K562 (cell line): ENCODE results near the gene SOCS4. TPM values are rescaled to one million over a fixed set of nuclear protein-coding genes. Genes with fewer than 3 reads are reported as not detected.

Experiments used
- ATAC-seq: fragments of 200-7000 bp; cut with Tn5 transposase; 3 replicates; pipeline ENCODE4 v1.9.1; 2020; ENCODE audit warnings: moderate library complexity
- BruUV-seq: library from RNA; stranded (reverse); fragments of 400-500 nt; replicated peaks from 2 replicates; lab custom pipeline; 2021; lab: Mats Ljungman, UMichigan
- CTCF ChIA-PET: fragments of 300-600 bp; formaldehyde crosslinking; extraction: SDS; loops from one replicate; lab custom pipeline; 2021; ENCODE audit warnings: low intra/inter-chr PET ratio; lab: Yijun Ruan, JAX
- POLR2A ChIA-PET: fragments of 300-600, 350-650 bp; sonication (Branson Sonifier 250); formaldehyde crosslinking; extraction: SDS; loops from one replicate; lab custom pipeline; 2021; ENCODE audit warnings: antibody characterized with exemption, inconsistent platforms; lab: Yijun Ruan, JAX
- DNase-seq, 4 experiments: peaks; one replicate each; pipeline versions ENCODE4 v3.0.0 to v3.0.0-alpha.2; 2011 to 2018; ENCODE audit warnings: low spot score in 3 of 4, mixed read lengths in 3 of 4; ENCODE audit errors: extremely low read depth in 1 of 4
- FAIRE-seq: peaks from 2 replicates; lab custom pipeline; 2011; peaks lifted over from hg19 to GRCh38; lab: Jason Lieb, UNC
- H2AFZ ChIP-seq: 2 replicates; pipeline ENCODE4 v1.6.0; 2011; ENCODE audit warnings: low read depth, low read length, control low read depth, inconsistent platforms
- H3K27ac ChIP-seq: fragments of 200-600 bp; 3 replicates; pipeline ENCODE4 v1.8.0; 2011; ENCODE audit warnings: low read depth, mild to moderate bottlenecking, control low read depth, inconsistent platforms, low read length, moderate library complexity, mixed read lengths; ENCODE audit errors: extremely low read depth
- H3K27me3 ChIP-seq, 2 experiments: fragments of 300-600 bp in 1 of 2; 2 replicates in 1 of 2; 3 replicates in 1 of 2; pipeline versions ENCODE4 v1.6.0 to v1.8.0; 2011; ENCODE audit warnings: inconsistent platforms in 2 of 2, low read length in 2 of 2, mild to moderate bottlenecking in 1 of 2, mixed read lengths in 1 of 2, moderate library complexity in 1 of 2; ENCODE audit not compliant: control insufficient read depth in 2 of 2, insufficient read depth in 2 of 2
- H3K36me3 ChIP-seq: fragments of 300-600 bp; 3 replicates; pipeline ENCODE4 v1.8.0; 2011; ENCODE audit warnings: mild to moderate bottlenecking, low read length, inconsistent platforms; ENCODE audit not compliant: control insufficient read depth, insufficient read depth
- H3K4me1 ChIP-seq, 2 experiments: fragments of 200-600 bp in 1 of 2; replicated peaks in 1 of 2; 2 replicates in 1 of 2; 3 replicates in 1 of 2; pipeline versions ENCODE4 v1.5.1 to v1.8.0; 2011; ENCODE audit warnings: inconsistent platforms in 2 of 2, low read length in 2 of 2, mild to moderate bottlenecking in 1 of 2, mixed read lengths in 1 of 2, moderate library complexity in 1 of 2; ENCODE audit not compliant: control insufficient read depth in 2 of 2, insufficient read depth in 2 of 2
- H3K4me2 ChIP-seq: 2 replicates; pipeline ENCODE4 v1.6.1; 2011; ENCODE audit warnings: low read length, control low read depth, inconsistent platforms, mixed read lengths; ENCODE audit not compliant: insufficient read depth
- H3K4me3 ChIP-seq: fragments of 200-600 bp; sonication (generic), shearing (Covaris generic); 2 replicates; pipeline ENCODE4 v1.5.1; 2016; ENCODE audit warnings: control low read depth, inconsistent platforms
- H3K79me2 ChIP-seq: fragments of 200-600 bp; 3 replicates; pipeline ENCODE4 v1.8.0; 2011; ENCODE audit warnings: low read length, inconsistent platforms; ENCODE audit not compliant: control insufficient read depth, insufficient read depth
- H3K9ac ChIP-seq, 2 experiments: 2 replicates each; pipeline versions ENCODE4 v1.6.0 to v1.6.1; 2011; ENCODE audit warnings: low read depth in 2 of 2, low read length in 2 of 2, control low read depth in 1 of 2, inconsistent platforms in 1 of 2, mild to moderate bottlenecking in 1 of 2, mixed read lengths in 1 of 2; ENCODE audit not compliant: insufficient read depth in 1 of 2
- H3K9me1 ChIP-seq: one replicate; pipeline ENCODE4 v1.6.0; 2011; ENCODE audit warnings: inconsistent platforms, mild to moderate bottlenecking, low read length, moderate library complexity; ENCODE audit not compliant: control insufficient read depth, insufficient read depth
- H3K9me3 ChIP-seq: replicated peaks from 2 replicates; pipeline ENCODE4 v1.5.1; 2011; ENCODE audit warnings: low read depth, low read length, inconsistent platforms; ENCODE audit not compliant: control insufficient read depth, insufficient read depth
- H4K20me1 ChIP-seq: replicated peaks from 2 replicates; pipeline ENCODE4 v1.6.1; 2011; ENCODE audit warnings: low read length, inconsistent platforms, mixed read lengths; ENCODE audit not compliant: control insufficient read depth, insufficient read depth
- DIDO1 ChIP-seq: fragments of 450-650 bp; IDR thresholded peaks from 2 replicates; pipeline ENCODE4 v1.6.1; 2016; ENCODE audit warnings: low read depth, missing biosample characterization, missing genetic modification characterization
- L3MBTL2 ChIP-seq: fragments of 450-650 bp; IDR thresholded peaks from 2 replicates; pipeline ENCODE4 v1.6.1; 2016; ENCODE audit warnings: mild to moderate bottlenecking, moderate library complexity
- NELFE ChIP-seq: IDR thresholded peaks from 2 replicates; pipeline ENCODE4 v1.6.1; 2011; ENCODE audit warnings: mild to moderate bottlenecking; ENCODE audit not compliant: insufficient read depth, insufficient read length
- POLR2A ChIP-seq: fragments of 450-650 bp; conservative IDR thresholded peaks from 2 replicates; pipeline ENCODE4 v1.6.1; 2016
- POLR2B ChIP-seq: fragments of 450-650 bp; IDR thresholded peaks from 2 replicates; pipeline ENCODE4 v1.6.1; 2018; ENCODE audit warnings: low read depth; ENCODE audit not compliant: partially characterized antibody
- SIRT6 ChIP-seq: IDR thresholded peaks from one replicate; pipeline ENCODE4 v1.6.1; 2012; ENCODE audit warnings: low read depth, mild to moderate bottlenecking, control low read depth, inconsistent platforms, low read length, moderate library complexity
- SMAD1 ChIP-seq: fragments of 150-350 bp; IDR thresholded peaks from 2 replicates; pipeline ENCODE4 v1.6.1; 2014; ENCODE audit warnings: low read length, low read depth; ENCODE audit not compliant: partially characterized antibody
- SRSF9 ChIP-seq: fragments of 200-400 bp; formaldehyde crosslinking; IDR thresholded peaks from 2 replicates; pipeline ENCODE4 v1.6.1; 2017; ENCODE audit warnings: low read depth, low read length, borderline replicate concordance
- TRIM28 ChIP-seq: fragments of 450-650 bp; IDR thresholded peaks from 2 replicates; pipeline ENCODE4 v1.6.1; 2017
- XRCC5 ChIP-seq: fragments of 200-400 bp; formaldehyde crosslinking; IDR thresholded peaks from 2 replicates; pipeline ENCODE4 v1.6.1; 2017; ENCODE audit warnings: low read depth, mild to moderate bottlenecking, low read length
- ZBTB8A ChIP-seq: fragments of 450-650 bp; IDR thresholded peaks from 2 replicates; pipeline ENCODE4 v1.6.1; 2018; ENCODE audit warnings: mild to moderate bottlenecking, moderate library complexity; ENCODE audit not compliant: partially characterized antibody
- ZNF124 ChIP-seq: sonication (generic); formaldehyde crosslinking; IDR thresholded peaks from 2 replicates; pipeline ENCODE4 v1.8.1; 2022; ENCODE audit warnings: missing genetic modification reagents
- ZNF140 ChIP-seq: fragments of 250-450 bp; sonication (Bioruptor Pico); IDR thresholded peaks from 2 replicates; pipeline ENCODE4 v1.8.0; 2021; ENCODE audit warnings: moderate library complexity, mild to moderate bottlenecking, inconsistent platforms
- ZNF212 ChIP-seq: fragments of 450-650 bp; formaldehyde crosslinking; IDR thresholded peaks from 2 replicates; pipeline ENCODE4 v1.4.0; 2020; ENCODE audit warnings: mild to moderate bottlenecking
- ZNF3 ChIP-seq: fragments of 250-450 bp; sonication (Bioruptor Pico); IDR thresholded peaks from 2 replicates; pipeline ENCODE4 v1.5.0; 2021; ENCODE audit warnings: mild to moderate bottlenecking, moderate library complexity
- ZNF408 ChIP-seq: fragments of 250-450 bp; sonication (Bioruptor Pico); IDR thresholded peaks from 2 replicates; pipeline ENCODE4 v1.4.0; 2020; ENCODE audit warnings: low read depth, mild to moderate bottlenecking, moderate library complexity
- ZNF76 ChIP-seq: fragments of 250-450 bp; sonication (Bioruptor Pico); IDR thresholded peaks from 2 replicates; pipeline ENCODE4 v1.4.0; 2020; ENCODE audit warnings: mild to moderate bottlenecking, moderate library complexity, borderline replicate concordance
- WGBS: fragments of 100-300 bp; shearing (Covaris generic); methylation state at CpG from one replicate; pipeline ENCODE4 v1.1.6; 2016; ENCODE audit warnings: low coverage, mixed read lengths; ENCODE audit not compliant: insufficient coverage; ENCODE audit errors: missing lambda C conversion rate; 5-methylcytosine and 5-hydroxymethylcytosine counted together
- in situ Hi-C: fragments of 300-500 bp; cut with MboI; formaldehyde crosslinking; loops from 4 replicates; pipeline ENCODE4 v1.15.0; 2018; ENCODE audit warnings: inconsistent platforms, mixed read lengths
- intact Hi-C: fragments of 100-400 bp; cut with micrococcal nuclease; formaldehyde crosslinking; loops from 2 replicates; pipeline ENCODE4 v1.14.2; 2022
- polyA plus RNA-seq, 8 experiments: library from polyadenylated mRNA; depleted of rRNA in 4 of 8; stranded (reverse) in 5 of 8; unstranded in 3 of 8; fragments of >200 nt; fragmentation: Nextera tagmentation in 2 of 8; fragmentation: Illumina TruSeq in 1 of 8; extraction: Ambion mirVana in 2 of 8; extraction: Trizol in 1 of 8; gene quantifications; 2 replicates each; pipeline versions ENCODE4 v1.2.1 to v1.2.3, GENCODE V29; 2011 to 2014; ENCODE audit warnings: inconsistent platforms in 1 of 8, missing spikeins in 1 of 8
- total RNA-seq, 7 experiments: library from RNA; depleted of rRNA in 6 of 7; stranded (reverse); fragments of >200 nt in 6 of 7; fragmentation: Illumina TruSeq in 2 of 7; extraction: Trizol in 2 of 7; gene quantifications; 2 replicates each; pipeline versions ENCODE4 v1.2.1 to v1.2.3, GENCODE V29; 2011 to 2021; ENCODE audit warnings: low replicate concordance in 1 of 7
- TF ChIP-seq, protein P1 (sequence below): fragments of 250-450 bp; sonication (Bioruptor Pico); IDR thresholded peaks from 2 replicates; pipeline ENCODE4 v1.5.0; 2020; ENCODE audit warnings: mild to moderate bottlenecking
- TF ChIP-seq, protein P2 (sequence below): fragments of 450-650 bp; IDR thresholded peaks from 2 replicates; pipeline ENCODE4 v1.7.0; 2016; ENCODE audit warnings: borderline replicate concordance

Gene SOCS4
- total and polyA plus RNA-seq, 9 of the 15 experiments (the other 6 are each of a cell fraction or from before 2014, with no cell fraction given), result 2.6 to 12.7 (median 9.7) TPM

DNA sequence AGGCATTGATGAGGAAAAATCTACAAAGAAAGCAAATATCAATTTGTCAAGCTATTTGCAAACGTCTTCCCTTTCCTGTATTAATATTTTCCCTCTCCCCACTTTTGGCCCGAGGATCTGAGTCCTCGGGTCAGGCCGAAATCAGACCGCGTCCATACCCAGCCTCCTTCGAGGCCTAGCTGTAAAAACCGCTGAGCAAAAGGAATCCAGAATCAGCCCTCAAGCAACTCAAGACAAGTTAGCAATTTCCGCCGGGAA, 24.1 kb downstream of the SOCS4 start (continued):
- TF ChIP-seq L3MBTL2, result peak; percentile 73; the same call in 1 of the 2 replicates

DNA sequence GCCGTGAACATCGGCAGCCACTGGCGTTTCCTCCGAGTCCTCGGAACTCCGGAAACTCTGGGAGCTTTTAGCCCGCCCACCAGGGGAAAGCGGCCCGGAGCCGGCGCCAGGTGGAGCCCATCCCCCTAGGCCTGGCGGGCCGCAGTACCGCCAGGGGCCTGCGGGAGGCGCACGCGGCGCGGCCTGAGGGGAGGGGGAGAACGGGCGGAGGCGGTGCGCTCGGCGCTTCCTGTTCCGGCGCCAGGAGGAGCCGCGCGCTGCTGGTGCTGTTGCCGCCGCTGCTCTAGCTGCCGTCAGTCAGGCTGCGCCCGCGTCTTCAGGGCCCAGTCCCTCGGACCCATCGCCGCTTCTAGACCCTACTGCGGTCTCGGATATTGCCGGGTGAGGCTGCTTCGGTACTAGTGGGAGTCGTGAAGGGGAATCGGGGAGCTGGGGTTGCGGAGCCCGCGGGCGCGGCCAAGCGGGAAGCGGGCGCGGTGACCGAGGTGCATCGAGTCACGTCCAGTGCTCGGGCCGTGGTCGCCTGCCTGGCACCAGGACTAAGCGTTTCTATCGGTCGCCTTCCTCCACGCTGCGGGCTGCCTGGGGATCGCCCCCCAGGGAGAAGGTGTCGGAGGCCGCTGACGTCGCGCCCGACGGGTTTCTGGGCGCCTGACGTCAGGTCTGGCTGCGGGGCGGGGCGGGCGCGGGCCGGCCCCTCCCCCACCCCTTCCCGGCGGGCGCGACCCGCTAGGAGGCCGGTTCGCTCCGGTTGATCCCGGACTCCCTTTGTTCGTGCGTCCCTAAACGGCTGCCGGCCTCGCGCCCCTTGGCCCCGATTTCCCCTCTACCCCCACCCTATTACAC, 24.6 kb downstream of the SOCS4 start, which contains the start of gene MAPK1IP1L:
MAPK1IP1L (plus strand) TSS at position 225 of the 846 bp plus-strand sequence. CDS start 10,037 bp downstream, outside the sequence.
- in situ Hi-C loops, result no loop called here
- H3K4me3 ChIP-seq, result peak within 1 kb of the TSS; percentile 97
- no TSS peak for BruUV-seq
- DNase-seq (peak; percentile 89 to 94 (median 90)), ATAC-seq (peak; percentile 93), FAIRE-seq (peak; percentile 61)
- no peaks in the 10 kb centered on the region; the same call in 1 of the 2 replicates for H4K20me1 ChIP-seq
- intact Hi-C loops, result loop anchor here (5.0 kb wide), 1 partner anchor 51 kb away; no protein-coding TSS in a partner anchor
- H3K79me2 ChIP-seq, result peaks cover 55% of the 10 kb centered on the region
- peaks cover 40% of the 10 kb centered on the region for H3K36me3 ChIP-seq
- ChIA-PET POLR2A (interaction anchor here (0.6 to 3.2 kb wide), 15 partner anchors 8 to 362 kb away, joined by 3 to 22 read pairs (median 5); partner anchors contain the start of genes DLGAP5, SOCS4 and WDHD1), CTCF (interaction anchor here (0.6 to 0.7 kb wide), 3 partner anchors 38 to 148 kb away, joined by 3 to 5 read pairs (median 4); no protein-coding TSS in a partner anchor)
- no peaks in the 10 kb centered on the region for H3K9me3 ChIP-seq
- H2AFZ ChIP-seq, result peak within 1 kb of the TSS; percentile 97
- no peaks in the 10 kb centered on the region for H3K9me1 ChIP-seq
- H3K9ac ChIP-seq, result peak within 1 kb of the TSS; percentile 100
- H3K27ac ChIP-seq, result peak within 1 kb of the TSS; percentile 99
- peak within 1 kb of the TSS; percentile 92 for H3K4me2 ChIP-seq
- peaks cover 8 to 14% of the 10 kb centered on the region in 2 experiments; a peak in 3 of 5 replicates for H3K4me1 ChIP-seq
- no peaks in the 10 kb centered on the region for H3K27me3 ChIP-seq
- under 1% methylated on average over 23 of the region's 98 CpGs for WGBS
- TF ChIP-seq XRCC5, result peak; percentile 85; the same call in 1 of the 2 replicates
- no peak for TF ChIP-seq ZNF212 (CRISPR knock-in tag)
- no peak for TF ChIP-seq ZBTB8A
- TF ChIP-seq ZNF3 (CRISPR knock-in tag), result no peak
- TF ChIP-seq TRIM28, result no peak
- no peak for TF ChIP-seq ZNF140 (CRISPR knock-in tag)
- no peak for TF ChIP-seq ZNF76 (CRISPR knock-in tag)
- TF ChIP-seq POLR2B, result peak; percentile 96
- TF ChIP-seq SIRT6, result no peak
- TF ChIP-seq DIDO1 (tag), result no peak
- TF ChIP-seq, protein P1, sequence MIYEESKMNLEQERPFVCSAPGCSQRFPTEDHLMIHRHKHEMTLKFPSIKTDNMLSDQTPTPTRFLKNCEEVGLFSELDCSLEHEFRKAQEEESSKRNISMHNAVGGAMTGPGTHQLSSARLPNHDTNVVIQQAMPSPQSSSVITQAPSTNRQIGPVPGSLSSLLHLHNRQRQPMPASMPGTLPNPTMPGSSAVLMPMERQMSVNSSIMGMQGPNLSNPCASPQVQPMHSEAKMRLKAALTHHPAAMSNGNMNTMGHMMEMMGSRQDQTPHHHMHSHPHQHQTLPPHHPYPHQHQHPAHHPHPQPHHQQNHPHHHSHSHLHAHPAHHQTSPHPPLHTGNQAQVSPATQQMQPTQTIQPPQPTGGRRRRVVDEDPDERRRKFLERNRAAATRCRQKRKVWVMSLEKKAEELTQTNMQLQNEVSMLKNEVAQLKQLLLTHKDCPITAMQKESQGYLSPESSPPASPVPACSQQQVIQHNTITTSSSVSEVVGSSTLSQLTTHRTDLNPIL (CRISPR knock-in tag), result no peak
- TF ChIP-seq, protein P2, sequence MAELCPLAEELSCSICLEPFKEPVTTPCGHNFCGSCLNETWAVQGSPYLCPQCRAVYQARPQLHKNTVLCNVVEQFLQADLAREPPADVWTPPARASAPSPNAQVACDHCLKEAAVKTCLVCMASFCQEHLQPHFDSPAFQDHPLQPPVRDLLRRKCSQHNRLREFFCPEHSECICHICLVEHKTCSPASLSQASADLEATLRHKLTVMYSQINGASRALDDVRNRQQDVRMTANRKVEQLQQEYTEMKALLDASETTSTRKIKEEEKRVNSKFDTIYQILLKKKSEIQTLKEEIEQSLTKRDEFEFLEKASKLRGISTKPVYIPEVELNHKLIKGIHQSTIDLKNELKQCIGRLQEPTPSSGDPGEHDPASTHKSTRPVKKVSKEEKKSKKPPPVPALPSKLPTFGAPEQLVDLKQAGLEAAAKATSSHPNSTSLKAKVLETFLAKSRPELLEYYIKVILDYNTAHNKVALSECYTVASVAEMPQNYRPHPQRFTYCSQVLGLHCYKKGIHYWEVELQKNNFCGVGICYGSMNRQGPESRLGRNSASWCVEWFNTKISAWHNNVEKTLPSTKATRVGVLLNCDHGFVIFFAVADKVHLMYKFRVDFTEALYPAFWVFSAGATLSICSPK, result no peak
- TF ChIP-seq SMAD1, result peak; percentile 82
- TF ChIP-seq NELFE, result no peak
- TF ChIP-seq POLR2A, result peak; percentile 99
- TF ChIP-seq ZNF124, result no peak
- no peak for TF ChIP-seq ZNF408 (CRISPR knock-in tag)
- TF ChIP-seq SRSF9, result no peak
